NCI-H1092 treated with DMSO at 0.1 percent for 48 hours (cell line): ENCODE data around the gene SFSWAP.
A peak's percentile ranks its signal among the peaks of the same experiment; 100 is the strongest.
"Not testable (repeated sequence)": the region's sequence is repeated elsewhere in the genome, so short reads cannot be mapped to it uniquely, and the experiment has no call there.

ENCODE experiments used
- DNase-seq: peaks from one replicate; lab custom pipeline; 2025; lab: John Stamatoyannopoulos, UW

Gene SFSWAP

GRCh38 chr12:131759176-131759575, 48.3 kb downstream of the SFSWAP start:
- DNase-seq = no peak

GRCh38 chr12:131761638-131762037, 50.7 kb downstream of the SFSWAP start:
- no peak for DNase-seq

GRCh38 chr12:131764738-131765137, 53.8 kb downstream of the SFSWAP start:
- DNase-seq = no peak

- DNase-seq = no peak
These were observed 55.1 kb downstream of the SFSWAP start for GRCh38 chr12:131765961-131766360.

- DNase-seq = no peak
These were observed 55.7 kb downstream of the SFSWAP start for GRCh38 chr12:131766382-131767107.

- no peak for DNase-seq
These were observed 59.2 kb downstream of the SFSWAP start for GRCh38 chr12:131770120-131770519.

GRCh38 chr12:131771965-131772364, 61.1 kb downstream of the SFSWAP start:
- DNase-seq = no peak

GRCh38 chr12:131773582-131774221, 62.8 kb downstream of the SFSWAP start:
- DNase-seq = peak; percentile 50

- peak; percentile 60 for DNase-seq
These were observed 63.9 kb downstream of the SFSWAP start for GRCh38 chr12:131774576-131775391.

- no peak for DNase-seq
These were observed 64.7 kb downstream of the SFSWAP start for GRCh38 chr12:131775392-131776236.

GRCh38 chr12:131776237-131776889, 65.5 kb downstream of the SFSWAP start:
- no peak for DNase-seq

GRCh38 chr12:131777269-131777668, 66.4 kb downstream of the SFSWAP start:
- DNase-seq = not testable (repeated sequence)

GRCh38 chr12:131779027-131779426, 68.1 kb downstream of the SFSWAP start:
- DNase-seq = no peak

- no peak for DNase-seq
These were observed 71.2 kb downstream of the SFSWAP start for GRCh38 chr12:131782061-131782460.

- DNase-seq = no peak
These were observed 73.1 kb downstream of the SFSWAP start for GRCh38 chr12:131783915-131784541.

GRCh38 chr12:131784909-131785762, 74.2 kb downstream of the SFSWAP start:
- no peak for DNase-seq

GRCh38 chr12:131785763-131786330, 75.0 kb downstream of the SFSWAP start:
- DNase-seq = no peak

GRCh38 chr12:131786331-131786730, 75.4 kb downstream of the SFSWAP start:
- no peak for DNase-seq

- no peak for DNase-seq
These were observed 76.3 kb downstream of the SFSWAP start for GRCh38 chr12:131787143-131787660.
